ENCODE measurements around the gene ENTPD1.
"Not testable (repeated sequence)": the region's sequence is repeated elsewhere in the genome, so short reads cannot be mapped to it uniquely, and the experiment has no call there.

Gene ENTPD1

DNA sequence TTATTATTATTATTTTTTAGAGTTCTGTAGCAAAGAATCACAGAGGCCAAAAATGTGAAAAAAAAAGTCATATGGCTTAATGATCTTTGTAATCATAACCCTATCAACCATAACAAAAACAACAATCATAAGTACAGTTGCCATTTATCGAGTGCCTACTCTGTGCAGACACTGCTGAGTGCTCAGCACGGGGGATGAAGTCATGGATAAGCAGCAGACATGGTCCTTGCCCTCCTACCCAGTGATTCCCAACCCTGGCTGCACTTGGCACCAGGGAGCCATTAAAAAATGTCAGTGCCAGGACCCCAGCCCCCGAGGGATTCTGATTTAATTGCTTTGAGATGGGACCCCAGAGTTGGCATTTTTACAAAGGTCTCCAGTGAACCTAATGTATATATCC is 38.2 kb downstream of the ENTPD1 start:
- no peak for DNase-seq (ENCODE audit: low read depth)

- no peak for DNase-seq (ENCODE audit: low read depth)
These were observed 39.6 kb downstream of the ENTPD1 start for GRCh38 chr10:95795602-95796001.

DNA sequence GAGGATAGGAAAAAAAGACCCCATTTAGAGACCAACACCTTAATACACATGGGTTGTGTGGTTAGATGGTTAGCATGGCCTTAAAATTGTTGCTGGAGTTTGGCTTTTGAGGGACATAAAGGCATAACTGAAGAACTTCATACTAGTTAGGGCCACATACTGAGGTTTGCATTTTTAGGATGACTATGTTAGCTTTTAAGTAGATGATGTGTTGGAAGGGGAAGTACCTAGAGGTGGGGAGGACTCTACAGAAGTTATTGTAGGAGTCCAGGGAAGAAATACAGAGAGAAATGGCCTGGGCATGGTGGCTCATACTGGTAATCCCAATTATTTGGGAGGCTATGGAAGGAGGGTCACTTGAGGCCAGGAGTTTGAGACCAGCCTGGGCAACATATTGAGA is 40.5 kb downstream of the ENTPD1 start:
- DNase-seq (ENCODE audit: low read depth), result no peak

DNA sequence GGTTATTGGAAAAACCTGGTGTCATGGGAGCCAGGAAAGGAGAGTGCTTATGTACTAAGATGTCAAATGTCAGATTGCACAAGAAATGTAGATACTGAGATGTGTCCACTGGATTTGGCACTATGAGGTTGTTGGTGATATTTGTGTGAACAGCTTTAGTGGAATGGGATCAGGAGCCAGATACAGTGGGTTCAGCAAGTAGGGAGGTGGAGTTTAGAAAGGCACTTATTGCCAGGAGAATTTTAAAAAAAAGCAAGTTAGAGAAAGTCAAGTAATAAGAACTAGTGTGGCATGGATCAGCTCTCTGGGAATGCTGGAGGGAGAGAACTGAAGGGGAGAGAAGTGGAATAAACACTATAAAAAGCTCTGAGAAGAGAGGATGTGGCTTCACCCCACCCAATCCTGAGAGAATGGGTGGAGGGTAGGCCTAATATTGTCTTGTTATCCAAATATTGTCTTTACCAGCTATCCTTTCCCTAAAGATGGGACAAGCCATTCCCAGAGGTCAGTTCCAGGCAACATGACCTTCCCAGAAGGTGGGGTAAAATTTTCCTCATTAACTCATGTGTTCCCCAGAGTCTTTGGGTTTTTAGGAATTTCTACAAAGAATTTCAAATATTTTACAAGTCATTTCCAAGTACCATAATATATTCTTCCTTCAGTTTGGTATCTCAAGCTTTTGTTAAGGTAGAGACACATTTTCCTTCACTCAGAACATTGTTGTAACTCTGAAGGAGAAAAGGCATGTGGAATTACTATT is 42.3 kb downstream of the ENTPD1 start:
- no peak for DNase-seq (ENCODE audit: low read depth)

DNA sequence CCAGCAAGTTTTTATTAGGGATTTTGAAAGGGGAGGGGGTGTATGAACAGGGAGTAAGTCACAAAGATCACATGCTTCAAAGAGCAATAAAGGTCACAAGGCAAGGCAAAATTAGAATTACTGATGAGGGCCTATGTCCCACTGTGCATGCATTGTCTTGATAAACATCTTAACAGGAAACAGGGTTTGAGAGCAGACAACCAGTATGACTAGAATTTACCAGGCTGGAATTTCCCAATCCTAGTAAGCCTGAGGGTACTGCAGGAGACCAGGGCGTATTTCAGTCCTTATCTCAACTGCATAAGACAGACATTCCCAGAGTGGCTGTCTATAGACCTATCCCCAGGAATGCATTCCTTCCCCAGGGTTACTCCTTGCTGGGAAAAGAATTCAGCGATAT is 44.3 kb downstream of the ENTPD1 start:
- DNase-seq (ENCODE audit: low read depth), result not testable (repeated sequence)

GRCh38 chr10:95806687-95807380 is 50.9 kb downstream of the ENTPD1 start:
- not testable (repeated sequence) for DNase-seq (ENCODE audit: low read depth)

DNA sequence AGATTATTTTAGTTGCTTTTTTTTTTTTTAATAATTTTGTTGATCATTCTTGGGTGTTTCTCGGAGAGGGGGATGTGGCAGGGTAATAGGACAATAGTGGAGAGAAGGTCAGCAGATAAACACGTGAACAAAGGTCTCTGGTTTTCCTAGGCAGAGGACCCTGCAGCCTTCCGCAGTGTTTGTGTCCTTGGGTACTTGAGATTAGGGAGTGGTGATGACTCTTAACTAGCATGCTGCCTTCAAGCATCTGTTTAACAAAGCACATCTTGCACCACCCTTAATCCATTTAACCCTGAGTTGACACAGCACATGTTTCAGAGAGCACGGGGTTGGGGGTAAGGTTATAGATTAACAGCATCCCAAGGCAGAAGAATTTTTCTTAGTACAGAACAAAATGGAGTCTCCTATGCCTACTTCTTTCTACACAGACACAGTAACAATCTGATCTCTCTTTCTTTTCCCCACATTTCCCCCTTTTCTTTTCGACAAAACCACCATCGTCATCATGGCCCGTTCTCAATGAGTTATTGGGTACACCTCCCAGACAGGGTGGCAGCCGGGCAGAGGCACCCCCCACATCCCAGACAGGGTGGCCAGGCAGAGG is 52.8 kb downstream of the ENTPD1 start:
- not testable (repeated sequence) for DNase-seq (ENCODE audit: low read depth)

GRCh38 chr10:95809370-95810197 is 53.6 kb downstream of the ENTPD1 start:
- no peak for DNase-seq (ENCODE audit: low read depth)

GRCh38 chr10:95810198-95810976 is 54.4 kb downstream of the ENTPD1 start:
- no peak for DNase-seq (ENCODE audit: low read depth)

DNA sequence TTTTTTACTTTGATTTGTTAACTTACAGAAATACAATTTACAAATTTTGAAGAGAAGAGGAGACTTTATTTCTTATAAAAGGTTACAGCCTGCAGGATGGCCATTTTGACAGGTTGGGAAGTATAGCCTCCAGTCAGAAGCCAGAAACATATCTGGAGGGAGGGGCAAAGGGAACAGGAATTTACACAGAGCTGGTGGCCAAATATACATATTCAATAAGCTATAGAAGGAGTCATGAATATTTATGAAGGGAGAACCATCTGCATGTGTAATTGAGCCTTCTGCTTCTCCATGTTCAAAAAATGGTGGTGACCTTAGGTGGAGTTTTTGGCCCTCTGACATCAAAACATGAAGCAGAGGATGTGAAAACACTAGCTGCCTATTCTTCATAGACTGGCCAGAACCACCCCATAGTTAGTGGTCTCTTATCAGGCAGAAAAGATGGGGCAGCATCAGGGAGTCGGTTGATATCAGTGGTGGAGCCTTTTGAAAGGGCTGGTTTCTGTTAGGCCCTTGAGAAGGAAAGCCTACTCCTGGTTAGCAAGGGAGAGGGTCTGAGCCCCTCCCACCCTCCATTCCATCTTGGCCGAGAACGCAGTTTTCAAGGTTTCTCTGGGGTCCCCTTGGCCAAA is 57.2 kb downstream of the ENTPD1 start:
- no peak for DNase-seq (ENCODE audit: low read depth)

DNA sequence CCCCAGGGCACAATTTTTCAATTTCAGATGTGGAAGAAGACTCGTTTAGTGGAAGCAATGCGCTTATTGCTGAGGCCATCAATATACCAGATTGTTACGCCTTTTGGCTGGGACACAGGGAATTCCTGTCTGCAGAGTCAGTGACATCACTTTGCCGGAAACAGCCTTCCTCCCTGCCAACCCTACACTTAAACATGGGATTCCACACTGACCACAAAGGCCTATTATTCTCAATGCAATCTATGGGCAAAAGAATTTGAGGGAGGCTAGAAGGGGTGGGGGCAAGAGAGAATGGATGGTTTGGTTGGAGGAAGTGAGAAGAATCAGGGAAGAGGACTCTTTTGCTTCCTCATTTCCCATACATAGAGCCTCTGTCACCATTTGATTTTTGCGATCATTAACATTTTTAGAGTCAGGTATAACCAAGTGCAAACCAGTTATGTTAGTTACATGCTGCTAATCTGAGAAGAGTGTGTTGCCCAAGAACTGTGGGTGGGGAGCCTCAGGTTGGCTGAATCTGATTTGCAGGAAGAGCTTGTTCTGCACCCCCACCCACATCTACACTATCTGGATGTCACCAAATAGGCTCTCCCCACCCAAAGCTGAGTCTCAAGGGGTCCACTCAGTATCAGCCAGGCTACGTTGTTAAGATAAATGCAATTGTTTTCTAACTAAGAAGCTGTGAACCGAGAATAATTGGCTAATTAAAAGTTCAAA is 58.2 kb downstream of the ENTPD1 start:
- no peak for DNase-seq (ENCODE audit: low read depth)

GRCh38 chr10:95815133-95815532 is 59.2 kb downstream of the ENTPD1 start:
- no peak for DNase-seq (ENCODE audit: low read depth)

- no peak for DNase-seq (ENCODE audit: low read depth)
These were observed 59.8 kb downstream of the ENTPD1 start for GRCh38 chr10:95815701-95816240.

DNA sequence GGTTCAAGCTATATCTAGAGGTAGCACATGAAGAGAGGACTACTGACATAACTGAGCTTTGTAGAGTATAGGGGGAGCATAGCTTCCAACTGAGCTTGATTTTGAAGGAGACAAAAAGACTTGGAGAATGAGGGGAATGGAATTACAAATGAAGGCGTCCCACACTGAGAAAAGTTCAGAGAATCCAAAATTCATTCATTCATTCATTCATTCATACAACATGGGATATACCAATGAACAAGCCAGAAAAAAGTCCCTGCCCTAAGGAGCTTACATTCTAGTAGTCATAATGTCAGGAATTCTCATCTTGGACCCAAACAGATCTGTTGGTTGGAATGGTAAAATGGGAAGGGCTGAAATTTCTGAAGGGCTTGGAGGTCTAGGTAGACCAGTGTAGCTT is 62.0 kb downstream of the ENTPD1 start:
- DNase-seq (ENCODE audit: low read depth), result no peak

DNA sequence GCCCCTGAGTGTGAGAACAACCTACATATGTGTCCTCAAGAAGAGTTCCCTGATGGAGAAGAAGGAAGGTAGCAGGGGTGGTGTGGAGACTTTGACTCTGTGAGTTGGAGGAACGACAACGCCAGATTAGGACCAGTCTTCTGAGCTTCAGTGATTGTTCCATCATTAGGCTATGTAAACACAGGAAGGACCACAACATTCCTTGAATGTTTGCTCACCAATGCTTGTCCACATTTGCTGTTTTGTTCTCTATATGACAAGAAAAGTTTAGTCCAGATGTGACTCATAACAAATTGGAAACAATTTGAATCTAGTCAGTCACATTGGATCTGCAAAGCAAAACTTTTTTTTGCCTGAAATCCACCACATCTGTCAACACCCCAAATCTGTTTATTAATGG is 62.7 kb downstream of the ENTPD1 start:
- DNase-seq (ENCODE audit: low read depth), result no peak

DNA sequence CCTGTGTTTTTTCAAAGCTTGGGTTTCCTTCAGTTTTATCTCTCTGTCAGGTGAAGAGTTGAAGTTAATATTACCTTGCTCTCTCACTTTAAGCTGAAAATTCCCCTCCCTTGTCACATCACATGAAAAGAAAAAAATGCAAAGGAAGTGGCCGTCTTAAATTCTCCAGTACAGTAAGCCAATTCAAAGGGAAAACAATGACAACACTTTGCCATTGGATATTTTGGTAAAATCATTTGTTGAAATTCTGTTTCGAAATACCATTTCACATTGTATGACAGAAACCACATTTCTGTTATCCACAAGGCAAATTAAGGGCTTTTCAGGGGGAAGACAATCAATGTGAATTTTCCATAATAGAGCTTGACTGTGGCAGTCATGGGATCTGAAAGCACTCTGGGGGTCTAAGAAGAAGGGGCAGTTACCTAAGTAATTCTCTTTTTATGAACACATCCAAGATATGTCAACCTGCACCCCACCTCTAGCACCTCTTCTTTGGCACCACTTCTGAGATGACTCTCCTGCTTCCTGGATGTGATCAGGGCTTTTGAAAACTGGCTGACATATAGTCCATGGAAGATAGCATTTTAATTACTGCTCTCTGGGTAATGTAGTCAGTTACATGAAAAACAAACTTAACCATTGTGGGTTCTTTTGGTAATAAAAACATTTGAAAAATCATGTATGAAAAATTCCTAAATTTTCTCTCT is 63.8 kb downstream of the ENTPD1 start:
- DNase-seq (ENCODE audit: low read depth), result no peak

GRCh38 chr10:95820363-95820762 is 64.4 kb downstream of the ENTPD1 start:
- DNase-seq (ENCODE audit: low read depth), result no peak

- no peak for DNase-seq (ENCODE audit: low read depth)
These were observed 65.8 kb downstream of the ENTPD1 start for GRCh38 chr10:95821720-95822119.

DNA sequence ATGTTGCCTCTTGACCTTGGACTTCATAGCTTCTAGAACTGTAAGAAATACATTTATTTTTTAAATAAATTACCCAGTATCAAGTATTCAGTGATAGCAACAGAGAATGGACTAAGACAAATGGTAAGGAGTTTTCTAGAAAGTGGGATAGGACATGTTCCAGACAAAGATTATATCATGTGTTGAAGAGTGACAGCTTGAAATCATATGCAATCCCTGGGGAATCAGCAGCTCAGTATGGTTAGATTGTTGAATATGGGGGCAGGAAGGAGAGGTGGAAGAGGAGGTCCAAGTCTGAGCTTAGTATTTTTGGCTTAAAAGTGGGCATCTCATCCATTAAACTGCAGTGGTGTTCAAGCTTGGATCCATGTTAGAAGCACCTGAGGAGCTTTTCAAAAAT is 74.1 kb downstream of the ENTPD1 start:
- DNase-seq (ENCODE audit: low read depth), result no peak

DNA sequence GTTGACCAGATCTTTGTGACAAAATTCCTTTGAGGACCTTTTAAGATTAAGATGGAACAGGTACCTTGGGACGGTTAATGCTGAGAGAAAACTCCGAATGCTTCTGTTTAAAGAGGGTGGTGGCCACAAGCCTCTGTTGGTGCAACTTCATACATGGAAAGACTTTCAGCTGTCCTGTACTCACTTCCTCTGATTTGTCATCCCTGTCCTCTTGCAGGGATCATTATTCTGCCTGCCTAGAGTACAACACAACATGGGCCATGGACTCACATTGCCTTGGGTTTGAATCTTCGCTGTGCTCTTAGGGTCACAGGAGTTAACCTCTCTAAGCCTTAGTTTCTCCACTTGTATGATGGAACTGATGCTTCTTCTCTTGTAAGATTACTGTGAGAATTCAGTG is 75.1 kb downstream of the ENTPD1 start:
- no peak for DNase-seq (ENCODE audit: low read depth)

Data from activated T-cell treated with anti-CD3 and anti-CD28 coated beads for 24 hours (primary cell).